ENCODE results near the gene PON2. TPM values are rescaled to one million over a fixed set of nuclear protein-coding genes. Genes with fewer than 3 reads are reported as not detected.
"Not testable (repeated sequence)": the region's sequence is repeated elsewhere in the genome, so short reads cannot be mapped to it uniquely, and the experiment has no call there.

The PON2 gene
- total RNA-seq, 1 experiment from 2014 or later, result 142 TPM

GRCh38 chr7:95469187-95469586, 34.4 kb upstream of the PON2 start:
- H3K9me3 ChIP-seq (replicated peaks), result no peaks in the 10 kb centered on the region
- H3K4me1 ChIP-seq, result peaks cover 43% of the 10 kb centered on the region
- no peak for DNase-seq
- no peak overlapping the region for H3K27ac ChIP-seq
- no peaks in the 10 kb centered on the region for H3K27me3 ChIP-seq
- H3K36me3 ChIP-seq, result no peaks in the 10 kb centered on the region
- H3K4me3 ChIP-seq, result no peak overlapping the region

- Histone ChIP-seq H3K36me3 (no peaks in the 10 kb centered on the region), H3K27ac (no peak overlapping the region), H3K27me3 (no peaks in the 10 kb centered on the region), H3K4me3 (no peak overlapping the region), H3K9me3 (replicated peaks) (no peaks in the 10 kb centered on the region), H3K4me1 (peaks cover 35% of the 10 kb centered on the region)
- DNase-seq, result no peak
These were observed 33.2 kb upstream of the PON2 start for GRCh38 chr7:95467912-95468607.

- not testable (repeated sequence) for H3K4me3 ChIP-seq; H3K27ac ChIP-seq; H3K27me3 ChIP-seq; DNase-seq; H3K4me1 ChIP-seq; H3K36me3 ChIP-seq; H3K9me3 ChIP-seq (replicated peaks)
These were observed 25.8 kb upstream of the PON2 start for GRCh38 chr7:95460653-95461052.

- Histone ChIP-seq H3K27me3 (no peaks in the 10 kb centered on the region), H3K4me1 (no peaks in the 10 kb centered on the region), H3K36me3 (no peaks in the 10 kb centered on the region), H3K9me3 (replicated peaks) (peaks cover 8% of the 10 kb centered on the region; the same call in 1 of the 2 replicates), H3K27ac (no peak overlapping the region), H3K4me3 (no peak overlapping the region)
- no peak for DNase-seq
These were observed 23.1 kb upstream of the PON2 start for GRCh38 chr7:95457947-95458346.

GRCh38 chr7:95454438-95455045, 19.7 kb upstream of the PON2 start:
- Histone ChIP-seq H3K36me3 (no peaks in the 10 kb centered on the region), H3K4me1 (no peaks in the 10 kb centered on the region), H3K27ac (no peak overlapping the region), H3K9me3 (replicated peaks) (peaks cover 8% of the 10 kb centered on the region; the same call in 1 of the 2 replicates), H3K27me3 (no peaks in the 10 kb centered on the region), H3K4me3 (no peak overlapping the region)
- no peak for DNase-seq

GRCh38 chr7:95446618-95447017, 11.8 kb upstream of the PON2 start:
- no peak for DNase-seq
- Histone ChIP-seq H3K27me3 (no peaks in the 10 kb centered on the region), H3K36me3 (no peaks in the 10 kb centered on the region), H3K9me3 (replicated peaks) (no peaks in the 10 kb centered on the region), H3K27ac (no peak overlapping the region), H3K4me3 (no peak overlapping the region), H3K4me1 (no peaks in the 10 kb centered on the region)

GRCh38 chr7:95444796-95445195, 10.0 kb upstream of the PON2 start:
- H3K27ac ChIP-seq, result no peak overlapping the region
- H3K27me3 ChIP-seq, result no peaks in the 10 kb centered on the region
- H3K36me3 ChIP-seq, result no peaks in the 10 kb centered on the region
- H3K4me1 ChIP-seq, result no peaks in the 10 kb centered on the region
- DNase-seq, result no peak
- H3K4me3 ChIP-seq, result no peak overlapping the region
- H3K9me3 ChIP-seq (replicated peaks), result no peaks in the 10 kb centered on the region

- Histone ChIP-seq H3K27me3 (no peaks in the 10 kb centered on the region), H3K4me1 (peaks cover 10% of the 10 kb centered on the region), H3K4me3 (no peak overlapping the region), H3K27ac (no peak overlapping the region), H3K36me3 (no peaks in the 10 kb centered on the region), H3K9me3 (replicated peaks) (0 out of 2 replicates have a peak, but pooled peaks cover 3% of the 10 kb centered on the region)
- DNase-seq, result no peak
These were observed 6.4 kb upstream of the PON2 start for GRCh38 chr7:95441042-95441823.

- Histone ChIP-seq H3K36me3 (no peaks in the 10 kb centered on the region), H3K27ac (no peak overlapping the region), H3K4me3 (no peak overlapping the region), H3K4me1 (peaks cover 14% of the 10 kb centered on the region), H3K27me3 (no peaks in the 10 kb centered on the region), H3K9me3 (replicated peaks) (0 out of 2 replicates have a peak, but pooled peaks cover 3% of the 10 kb centered on the region)
- DNase-seq, result no peak
These were observed 5.7 kb upstream of the PON2 start for GRCh38 chr7:95440394-95441038.

GRCh38 chr7:95436407-95436806, 1.6 kb upstream of the PON2 start:
- H3K27me3 ChIP-seq, result no peaks in the 10 kb centered on the region
- peak in 1 of 2 experiments; percentile 34 for DNase-seq
- peaks cover 5% of the 10 kb centered on the region; the same call in 1 of the 2 replicates for H3K36me3 ChIP-seq
- peaks cover 14% of the 10 kb centered on the region for H3K4me1 ChIP-seq
- H3K27ac ChIP-seq, result no peak overlapping the region; the same call in 1 of the 2 replicates
- no peak overlapping the region for H3K4me3 ChIP-seq
- 0 out of 2 replicates have a peak, but pooled peaks cover 3% of the 10 kb centered on the region for H3K9me3 ChIP-seq (replicated peaks)

GRCh38 chr7:95435422-95435780, 573 bp upstream of the PON2 start:
- Histone ChIP-seq H3K4me3 (peak overlapping the region; percentile 68), H3K9me3 (replicated peaks) (0 out of 2 replicates have a peak, but pooled peaks cover 3% of the 10 kb centered on the region), H3K4me1 (peaks cover 14% of the 10 kb centered on the region), H3K27me3 (no peaks in the 10 kb centered on the region), H3K36me3 (peaks cover 5% of the 10 kb centered on the region; the same call in 1 of the 2 replicates), H3K27ac (peak overlapping the region; percentile 86)
- peak in 1 of 2 experiments; percentile 48 for DNase-seq

- no peaks in the 10 kb centered on the region for H3K27me3 ChIP-seq
- peak overlapping the region; percentile 68 for H3K4me3 ChIP-seq
- H3K9me3 ChIP-seq (replicated peaks), result peaks cover 7% of the 10 kb centered on the region; the same call in 1 of the 2 replicates
- H3K27ac ChIP-seq, result peak overlapping the region; percentile 86
- H3K4me1 ChIP-seq, result peaks cover 14% of the 10 kb centered on the region
- peak in 1 of 2 experiments; percentile 11 for DNase-seq
- H3K36me3 ChIP-seq, result peaks cover 14% of the 10 kb centered on the region
These were observed 774 bp downstream of the PON2 start for GRCh38 chr7:95433952-95434556.

- H3K4me1 ChIP-seq, result peaks cover 14% of the 10 kb centered on the region
- no peak for DNase-seq
- H3K27ac ChIP-seq, result no peak overlapping the region
- no peak overlapping the region for H3K4me3 ChIP-seq
- peaks cover 7% of the 10 kb centered on the region; the same call in 1 of the 2 replicates for H3K9me3 ChIP-seq (replicated peaks)
- no peaks in the 10 kb centered on the region for H3K27me3 ChIP-seq
- H3K36me3 ChIP-seq, result peaks cover 19% of the 10 kb centered on the region
These were observed 1.7 kb downstream of the PON2 start for GRCh38 chr7:95433129-95433528.

GRCh38 chr7:95432606-95433005, 2.2 kb downstream of the PON2 start:
- no peak for DNase-seq
- H3K36me3 ChIP-seq, result peaks cover 19% of the 10 kb centered on the region
- no peaks in the 10 kb centered on the region for H3K27me3 ChIP-seq
- H3K4me1 ChIP-seq, result peaks cover 10% of the 10 kb centered on the region
- no peak overlapping the region for H3K4me3 ChIP-seq
- H3K9me3 ChIP-seq (replicated peaks), result peaks cover 4% of the 10 kb centered on the region; the same call in 1 of the 2 replicates
- H3K27ac ChIP-seq, result no peak overlapping the region

Data from SJCRH30 (cell line).